Esophagus (tissue), 2 donors: ENCODE results near the gene AP2M1. TPM values are rescaled to one million over a fixed set of nuclear protein-coding genes. Genes with fewer than 3 reads are reported as not detected.
A peak's percentile ranks its signal among the peaks of the same experiment; 100 is the strongest.

Experiments
- H3K27ac ChIP-seq, 2 donors: one replicate each; pipeline ENCODE4 v1.5.1; 2013; ENCODE audit warnings: low read depth in 2 of 2, mild to moderate bottlenecking in 2 of 2, inconsistent platforms in 1 of 2, low read length in 1 of 2, moderate library complexity in 1 of 2
- H3K27me3 ChIP-seq, 2 donors: one replicate each; pipeline ENCODE4 v1.6.1; 2013; ENCODE audit warnings: low read length in 2 of 2, control low read depth in 1 of 2, mild to moderate bottlenecking in 1 of 2; ENCODE audit not compliant: insufficient read depth in 2 of 2, control insufficient read depth in 1 of 2
- H3K36me3 ChIP-seq, 2 donors: one replicate each; pipeline ENCODE4 v1.6.1; 2013; ENCODE audit warnings: low read length in 1 of 2; ENCODE audit not compliant: control insufficient read depth in 2 of 2, insufficient read depth in 2 of 2
- H3K4me1 ChIP-seq, 2 donors: one replicate each; pipeline ENCODE4 v1.6.1; 2013; ENCODE audit warnings: low read length in 1 of 2; ENCODE audit not compliant: control insufficient read depth in 2 of 2, insufficient read depth in 2 of 2
- H3K4me3 ChIP-seq, 2 donors: one replicate each; pipeline ENCODE4 v1.5.1; 2013; ENCODE audit warnings: low read length in 2 of 2, mild to moderate bottlenecking in 2 of 2, low read depth in 1 of 2, moderate library complexity in 1 of 2
- H3K9me3 ChIP-seq, 2 donors: one replicate each; pipeline ENCODE4 v1.6.1; 2013; ENCODE audit warnings: mild to moderate bottlenecking in 2 of 2, low read depth in 1 of 2, low read length in 1 of 2, moderate library complexity in 1 of 2; ENCODE audit not compliant: control insufficient read depth in 2 of 2, insufficient read depth in 1 of 2
- WGBS, 2 donors: extraction: QIAGEN DNeasy Blood & Tissue Kit; methylation state at CpG; one replicate each; pipeline ENCODE4 v1.1.7; 2013; 5-methylcytosine and 5-hydroxymethylcytosine counted together
- polyA plus RNA-seq, 2 donors: library from polyadenylated mRNA; stranded (reverse); fragments of 200-250 nt; gene quantifications; one replicate each; pipeline ENCODE4 v1.2.3, GENCODE V29; 2013
- donor health status: healthy with polysubstance abuse.
- donor health status: Bipolar disorder and iron deficiency.

The AP2M1 gene
- polyA plus RNA-seq, 2 donors: 94.2 to 210 TPM

DNA sequence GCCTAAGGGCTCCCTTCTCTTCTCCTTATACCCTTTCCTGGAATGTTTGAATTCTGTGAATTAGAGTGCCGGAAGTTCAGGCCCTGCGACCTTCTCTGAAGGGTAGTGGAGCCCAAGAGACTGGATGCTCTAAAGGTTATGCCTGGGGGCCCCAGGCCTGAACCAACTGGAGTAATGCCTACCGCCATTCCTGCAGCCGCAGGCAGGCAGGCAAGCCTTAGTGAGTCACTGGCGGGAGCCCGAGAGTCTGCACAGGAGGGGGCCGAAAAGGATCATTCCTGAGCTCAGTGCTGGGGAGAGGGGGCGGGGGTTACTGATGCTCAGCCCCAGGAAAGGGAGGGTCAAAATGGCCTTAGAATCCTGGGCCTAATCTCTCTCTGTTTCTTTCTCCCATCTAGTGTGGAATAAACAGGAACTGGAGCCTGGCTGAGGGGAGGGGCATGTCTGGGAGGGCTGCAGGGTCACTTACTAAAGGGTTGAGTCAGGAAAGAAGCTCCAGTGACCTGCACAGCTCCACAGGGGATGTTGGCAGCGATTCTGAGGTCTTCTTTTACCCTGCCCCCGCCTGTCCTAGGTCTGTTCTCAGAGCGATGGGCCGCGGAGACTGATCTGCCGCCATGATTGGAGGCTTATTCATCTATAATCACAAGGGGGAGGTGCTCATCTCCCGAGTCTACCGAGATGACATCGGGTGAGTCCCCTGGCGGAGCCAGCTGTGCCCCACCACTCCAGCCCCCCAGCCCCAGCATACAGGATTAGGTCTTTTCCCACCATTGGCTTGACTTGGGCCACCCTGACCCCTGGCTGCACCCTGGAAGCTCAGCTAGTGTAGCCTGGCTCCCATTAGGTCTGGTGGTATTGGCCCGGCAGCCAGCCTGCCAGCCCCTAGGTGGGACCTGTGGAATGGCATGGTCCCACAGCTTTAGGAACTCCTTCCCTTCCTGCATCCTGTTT, 2.0 kb downstream of the AP2M1 start:
- Histone ChIP-seq H3K4me1 (peaks cover 6 to 16% of the 10 kb centered on the region in 2 donors), H3K4me3 (peak overlapping the region; percentile 3 to 97), H3K27me3 (no peaks in the 10 kb centered on the region), H3K27ac (peak overlapping the region; percentile 38 to 72), H3K9me3 (no peaks in the 10 kb centered on the region), H3K36me3 (peaks cover 20 to 44% of the 10 kb centered on the region in 2 donors)
- WGBS, 2 donors: 31 to 43% methylated on average over 19 of the region's 19 CpGs

DNA sequence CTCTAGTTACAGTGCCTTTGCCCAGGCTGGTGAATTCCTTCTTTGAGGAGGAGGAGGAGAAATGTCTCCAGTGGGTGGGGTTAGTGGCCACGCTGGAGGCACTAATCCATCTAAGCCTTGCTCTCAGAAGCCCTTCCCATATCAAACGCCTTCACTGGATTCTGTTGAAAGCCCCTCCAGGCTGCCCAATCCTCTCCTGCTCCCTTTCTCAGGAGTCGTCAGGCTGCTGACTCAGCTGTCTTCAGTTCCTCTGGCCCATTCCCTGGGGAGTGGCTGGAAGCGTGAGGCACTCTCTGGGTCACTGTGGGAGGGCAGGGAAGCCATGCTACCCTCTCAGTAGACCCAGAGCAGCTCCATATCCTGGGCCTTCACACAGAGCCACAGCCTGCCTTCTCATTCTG, 2.7 kb downstream of the AP2M1 start:
- H3K27ac ChIP-seq: peak overlapping the region; percentile 38 to 72
- peaks cover 6 to 16% of the 10 kb centered on the region in 2 donors for H3K4me1 ChIP-seq
- 27 to 32% methylated on average over 4 of the region's 4 CpGs for WGBS, 2 donors
- H3K36me3 ChIP-seq: peaks cover 26 to 46% of the 10 kb centered on the region in 2 donors
- no peak overlapping the region for H3K4me3 ChIP-seq
- H3K9me3 ChIP-seq: no peaks in the 10 kb centered on the region
- no peaks in the 10 kb centered on the region for H3K27me3 ChIP-seq

DNA sequence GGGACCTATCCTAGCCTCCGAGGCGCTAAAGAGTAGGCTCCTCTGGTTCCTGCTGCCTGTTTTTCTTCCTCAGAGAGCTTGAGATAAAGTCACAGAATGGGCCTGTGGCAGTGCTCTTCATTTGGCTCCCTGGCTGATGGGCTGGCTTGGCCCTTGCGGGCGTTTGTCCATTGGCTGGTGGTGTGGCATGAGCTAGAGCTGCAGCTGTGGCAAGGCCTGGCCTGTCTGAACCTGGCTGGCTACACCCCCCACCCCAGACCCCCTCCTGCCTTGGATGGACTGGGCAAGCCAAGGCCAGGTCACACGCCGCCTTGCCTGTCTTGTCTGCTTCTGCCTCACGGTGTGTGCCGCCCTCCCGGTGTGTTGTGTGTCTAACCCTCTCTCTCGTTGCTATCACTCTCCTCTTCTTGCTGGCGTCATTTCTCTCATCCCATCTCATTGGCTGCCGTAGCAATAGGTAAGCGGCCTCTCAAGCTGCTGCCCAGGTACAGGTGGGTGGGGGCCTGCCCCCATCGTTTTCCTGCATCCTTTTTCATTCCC, 3.2 kb downstream of the AP2M1 start:
- Histone ChIP-seq H3K27me3 (no peaks in the 10 kb centered on the region), H3K4me3 (no peak overlapping the region), H3K4me1 (peaks cover 6 to 16% of the 10 kb centered on the region in 2 donors), H3K36me3 (peaks cover 30 to 51% of the 10 kb centered on the region in 2 donors), H3K27ac (no peak overlapping the region), H3K9me3 (no peaks in the 10 kb centered on the region)
- 90 to 93% methylated on average over 14 of the region's 14 CpGs for WGBS, 2 donors

DNA sequence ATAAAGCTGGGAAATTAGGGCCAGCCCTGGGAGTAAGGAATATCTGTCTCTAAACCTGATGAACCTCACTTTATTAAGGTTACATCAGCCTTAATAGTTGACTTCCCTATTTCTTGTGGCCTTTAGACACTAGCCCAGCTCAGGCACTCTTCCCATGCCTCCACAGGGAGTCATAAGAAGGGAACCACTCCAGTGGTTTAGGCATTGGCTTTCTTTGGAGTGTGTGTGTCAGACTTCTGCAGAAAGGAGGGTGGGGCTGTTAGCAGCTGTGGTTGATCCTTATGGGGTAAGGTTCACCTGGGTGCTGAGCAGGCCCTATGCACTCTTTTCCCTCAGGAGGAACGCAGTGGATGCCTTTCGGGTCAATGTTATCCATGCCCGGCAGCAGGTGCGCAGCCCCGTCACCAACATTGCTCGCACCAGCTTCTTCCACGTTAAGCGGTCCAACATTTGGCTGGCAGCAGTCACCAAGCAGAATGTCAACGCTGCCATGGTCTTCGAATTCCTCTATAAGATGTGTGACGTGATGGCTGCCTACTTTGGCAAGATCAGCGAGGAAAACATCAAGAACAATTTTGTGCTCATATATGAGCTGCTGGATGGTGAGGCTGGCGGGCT, 4.0 kb downstream of the AP2M1 start:
- Histone ChIP-seq H3K27ac (no peak overlapping the region), H3K27me3 (no peaks in the 10 kb centered on the region), H3K4me1 (peaks cover 6 to 16% of the 10 kb centered on the region in 2 donors), H3K9me3 (no peaks in the 10 kb centered on the region), H3K4me3 (no peak overlapping the region), H3K36me3 (peaks cover 36 to 56% of the 10 kb centered on the region in 2 donors)
- 86 to 95% methylated on average over 13 of the region's 13 CpGs for WGBS, 2 donors

DNA sequence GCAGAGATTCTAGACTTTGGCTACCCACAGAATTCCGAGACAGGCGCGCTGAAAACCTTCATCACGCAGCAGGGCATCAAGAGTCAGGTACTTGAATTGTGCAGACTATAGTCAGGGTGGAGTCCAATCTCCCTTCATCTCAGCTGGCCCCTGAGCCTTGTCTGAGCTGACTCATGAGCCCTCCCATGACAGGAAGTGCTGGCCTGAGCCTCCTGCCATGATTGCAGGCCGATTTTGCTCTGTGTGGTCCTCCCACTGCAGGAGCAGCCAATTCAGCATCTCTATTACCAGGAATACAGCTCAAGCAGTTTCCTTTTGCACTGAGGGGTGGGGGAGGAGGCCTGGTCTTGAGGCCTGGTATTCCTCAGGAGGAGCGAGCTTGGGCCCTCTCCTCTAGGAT, 5.5 kb downstream of the AP2M1 start:
- peaks cover 6 to 16% of the 10 kb centered on the region in 2 donors for H3K4me1 ChIP-seq
- no peaks in the 10 kb centered on the region for H3K27me3 ChIP-seq
- no peaks in the 10 kb centered on the region for H3K9me3 ChIP-seq
- WGBS, 2 donors: 91 to 92% methylated on average over 6 of the region's 6 CpGs
- no peak overlapping the region for H3K4me3 ChIP-seq
- peaks cover 40 to 62% of the 10 kb centered on the region in 2 donors for H3K36me3 ChIP-seq
- no peak overlapping the region for H3K27ac ChIP-seq

DNA sequence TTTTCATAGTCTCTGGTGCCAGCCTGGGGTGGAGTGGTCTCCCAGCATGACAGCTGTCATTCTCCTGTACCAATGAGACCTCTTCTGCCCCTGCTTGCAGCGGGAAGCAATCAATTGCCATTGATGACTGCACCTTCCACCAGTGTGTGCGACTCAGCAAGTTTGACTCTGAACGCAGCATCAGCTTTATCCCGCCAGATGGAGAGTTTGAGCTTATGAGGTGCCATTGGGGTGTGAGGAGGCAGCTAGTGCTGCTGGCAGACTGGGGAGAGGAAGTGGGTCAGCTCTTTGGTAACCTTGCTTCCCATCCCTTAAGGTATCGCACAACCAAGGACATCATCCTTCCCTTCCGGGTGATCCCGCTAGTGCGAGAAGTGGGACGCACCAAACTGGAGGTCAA, 6.9 kb downstream of the AP2M1 start:
- Histone ChIP-seq H3K9me3 (no peaks in the 10 kb centered on the region), H3K27ac (no peak overlapping the region), H3K4me1 (peaks cover 6 to 17% of the 10 kb centered on the region in 2 donors), H3K27me3 (no peaks in the 10 kb centered on the region), H3K4me3 (no peak overlapping the region), H3K36me3 (peaks cover 40 to 62% of the 10 kb centered on the region in 2 donors)
- WGBS, 2 donors: 94 to 95% methylated on average over 9 of the region's 9 CpGs

DNA sequence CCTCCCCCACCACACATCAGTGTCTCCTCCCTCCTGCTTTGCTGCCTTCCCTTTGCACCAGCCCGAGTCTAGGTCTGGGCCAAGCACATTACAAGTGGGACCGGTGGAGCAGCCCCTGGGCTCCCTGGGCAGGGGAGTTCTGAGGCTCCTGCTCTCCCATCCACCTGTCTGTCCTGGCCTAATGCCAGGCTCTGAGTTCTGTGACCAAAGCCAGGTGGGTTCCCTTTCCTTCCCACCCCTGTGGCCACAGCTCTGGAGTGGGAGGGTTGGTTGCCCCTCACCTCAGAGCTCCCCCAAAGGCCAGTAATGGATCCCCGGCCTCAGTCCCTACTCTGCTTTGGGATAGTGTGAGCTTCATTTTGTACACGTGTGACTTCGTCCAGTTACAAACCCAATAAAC, 9.0 kb downstream of the AP2M1 start:
- Histone ChIP-seq H3K9me3 (no peaks in the 10 kb centered on the region), H3K27me3 (no peaks in the 10 kb centered on the region), H3K36me3 (peaks cover 43 to 57% of the 10 kb centered on the region in 2 donors), H3K4me1 (peaks cover 2 to 14% of the 10 kb centered on the region in 2 donors), H3K4me3 (no peak overlapping the region), H3K27ac (no peak overlapping the region)
- 78 to 83% methylated on average over 5 of the region's 5 CpGs for WGBS, 2 donors

DNA sequence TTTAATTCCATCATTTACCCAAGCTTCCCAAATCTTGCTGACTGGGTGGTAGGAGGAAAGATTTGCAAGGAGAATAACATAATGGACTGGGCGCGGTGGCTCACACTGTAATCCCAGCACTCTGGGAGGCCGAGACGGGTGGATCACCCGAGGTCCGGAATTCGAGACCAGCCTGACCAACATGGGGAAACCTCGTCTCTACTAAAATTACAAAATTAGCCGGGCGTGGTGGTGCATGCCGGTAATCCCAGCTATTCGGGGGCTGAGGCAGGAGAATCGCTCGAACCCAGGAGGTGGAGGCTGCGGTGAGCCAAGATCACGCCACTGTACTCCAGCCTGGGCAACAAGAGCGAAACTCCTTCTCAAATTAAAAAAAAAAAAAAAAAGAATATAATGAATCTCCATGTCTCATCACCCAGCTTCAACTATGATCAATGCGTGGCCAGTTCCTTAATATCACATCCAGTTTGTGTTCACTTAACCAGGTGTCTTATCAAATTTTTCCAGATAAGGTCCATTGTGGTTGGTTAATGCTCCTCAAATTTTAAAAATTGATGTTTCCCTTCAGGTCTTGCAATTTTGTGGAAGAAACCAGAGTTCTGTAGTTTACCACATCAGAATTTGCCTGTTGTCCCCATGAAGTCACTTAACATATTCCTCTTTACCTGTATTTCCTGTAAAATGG, 10.0 kb downstream of the AP2M1 start:
- Histone ChIP-seq H3K4me3 (no peak overlapping the region), H3K9me3 (no peaks in the 10 kb centered on the region), H3K27ac (no peak overlapping the region), H3K36me3 (peaks cover 50 to 59% of the 10 kb centered on the region in 2 donors), H3K4me1 (peaks cover 0 to 14% of the 10 kb centered on the region in 2 donors), H3K27me3 (no peaks in the 10 kb centered on the region)
- 91 to 92% methylated on average over 18 of the region's 18 CpGs for WGBS, 2 donors
